ENCODE data around the gene ZSCAN25.
A peak's percentile ranks its signal among the peaks of the same experiment; 100 is the strongest.

The ZSCAN25 gene

GRCh38 chr7:99674995-99675742 lies 58.4 kb downstream of the ZSCAN25 start:
- no peak for DNase-seq (ENCODE audit: low read depth)
- no peak overlapping the region for H3K4me3 ChIP-seq (ENCODE audit: low read depth, low read length)
- TF ChIP-seq CTCF (IDR thresholded peaks at IDR 0.05; ENCODE audit: control insufficient read depth, extremely low read depth, insufficient read depth): no peak

- TF ChIP-seq CTCF (IDR thresholded peaks at IDR 0.05; ENCODE audit: control insufficient read depth, extremely low read depth, insufficient read depth): no peak
- no peak overlapping the region for H3K4me3 ChIP-seq (ENCODE audit: low read depth, low read length)
- DNase-seq (ENCODE audit: low read depth): no peak
Observed at GRCh38 chr7:99677013-99677647, 60.4 kb downstream of the ZSCAN25 start.

GRCh38 chr7:99677648-99678045 lies 60.9 kb downstream of the ZSCAN25 start:
- no peak overlapping the region for H3K4me3 ChIP-seq (ENCODE audit: low read depth, low read length)
- DNase-seq (ENCODE audit: low read depth): no peak
- no peak for TF ChIP-seq CTCF (IDR thresholded peaks at IDR 0.05; ENCODE audit: control insufficient read depth, extremely low read depth, insufficient read depth)

GRCh38 chr7:99679032-99679399 lies 62.3 kb downstream of the ZSCAN25 start:
- DNase-seq (ENCODE audit: low read depth): no peak
- H3K4me3 ChIP-seq (ENCODE audit: low read depth, low read length): peak overlapping the region; percentile 5; the same call in 1 of the 2 replicates
- no peak for TF ChIP-seq CTCF (IDR thresholded peaks at IDR 0.05; ENCODE audit: control insufficient read depth, extremely low read depth, insufficient read depth)

- TF ChIP-seq CTCF (IDR thresholded peaks at IDR 0.05; ENCODE audit: control insufficient read depth, extremely low read depth, insufficient read depth): no peak
- H3K4me3 ChIP-seq (ENCODE audit: low read depth, low read length): peak within 1 kb of the TSS; percentile 5; the same call in 1 of the 2 replicates
- peak; percentile 76 for DNase-seq (ENCODE audit: low read depth)
Observed at GRCh38 chr7:99679400-99680191, 62.9 kb downstream of the ZSCAN25 start, which contains the start of gene CYP3A5. CYP3A5 (minus strand) TSS chr7:99679996; CDS start chr7:99679896, 100 bp downstream.

Data from LNCaP clone FGC (cell line).